Smooth muscle cell (in vitro differentiated cells): ENCODE results near the gene ZMIZ1. TPM values are rescaled to one million over a fixed set of nuclear protein-coding genes. Genes with fewer than 3 reads are reported as not detected.

Source experiments
- DNase-seq: peaks from one replicate; lab custom pipeline; 2025; ENCODE audit not compliant: unreplicated experiment; lab: John Stamatoyannopoulos, UW
- H2AFZ ChIP-seq: fragments of 200-600 bp; sonication (generic); 2 replicates; pipeline ENCODE4 v1.6.0; 2016; ENCODE audit warnings: antibody characterized with exemption, low read depth, mild to moderate bottlenecking
- H3F3A ChIP-seq: fragments of 200-600 bp; sonication (generic); 2 replicates; pipeline ENCODE4 v1.6.0; 2017; ENCODE audit warnings: antibody characterized with exemption, low read depth
- H3K27ac ChIP-seq: fragments of 200-600 bp; sonication (generic); 2 replicates; pipeline ENCODE4 v1.5.1; 2016; ENCODE audit warnings: low read depth, mild to moderate bottlenecking
- H3K27me3 ChIP-seq: fragments of 200-600 bp; sonication (generic); 2 replicates; pipeline ENCODE4 v1.6.1; 2016; ENCODE audit warnings: low read depth, mild to moderate bottlenecking
- H3K36me3 ChIP-seq: fragments of 200-600 bp; sonication (generic); 2 replicates; pipeline ENCODE4 v1.5.1; 2016; ENCODE audit warnings: low read depth
- H3K4me1 ChIP-seq: fragments of 200-600 bp; sonication (generic); 2 replicates; pipeline ENCODE4 v1.5.1; 2016; ENCODE audit warnings: low read depth
- H3K4me2 ChIP-seq: fragments of 200-600 bp; sonication (generic); 2 replicates; pipeline ENCODE4 v1.6.0; 2016; ENCODE audit warnings: mild to moderate bottlenecking
- H3K4me3 ChIP-seq: fragments of 200-600 bp; sonication (generic); 2 replicates; pipeline ENCODE4 v1.5.1; 2016; ENCODE audit warnings: mild to moderate bottlenecking
- H3K79me2 ChIP-seq: fragments of 200-600 bp; sonication (generic); 2 replicates; pipeline ENCODE4 v1.6.0; 2016; ENCODE audit warnings: low read depth, mild to moderate bottlenecking
- H3K9ac ChIP-seq: fragments of 200-600 bp; sonication (generic); 2 replicates; pipeline ENCODE4 v1.6.0; 2016; ENCODE audit warnings: low read depth
- H3K9me3 ChIP-seq: fragments of 200-600 bp; sonication (generic); replicated peaks from 2 replicates; pipeline ENCODE4 v1.5.1; 2016; ENCODE audit warnings: low read depth
- H4K20me1 ChIP-seq: fragments of 200-600 bp; sonication (generic); 2 replicates; pipeline ENCODE4 v1.6.0; 2016; ENCODE audit warnings: low read depth
- CTCF ChIP-seq: fragments of 200-600 bp; sonication (generic); IDR thresholded peaks from 2 replicates; pipeline ENCODE4 v1.5.1; 2017; ENCODE audit warnings: borderline replicate concordance, mild to moderate bottlenecking, antibody characterized with exemption; ENCODE audit not compliant: insufficient read depth, poor library complexity, severe bottlenecking
- WGBS: methylation state at CpG from one replicate; pipeline ENCODE4 v1.1.7; 2016; ENCODE audit warnings: low lambda C conversion rate; 5-methylcytosine and 5-hydroxymethylcytosine counted together
- polyA plus RNA-seq: library from polyadenylated mRNA; unstranded; fragments of >200 nt; fragmentation: Nextera tagmentation; extraction: Ambion mirVana; gene quantifications from 2 replicates; pipeline ENCODE4 v1.2.1, GENCODE V29; 2016
- total RNA-seq: library from RNA; depleted of rRNA; stranded (reverse); fragments of >200 nt; gene quantifications from 2 replicates; pipeline ENCODE4 v1.2.3, GENCODE V29; 2014

Gene ZMIZ1
- total and polyA plus RNA-seq, 2 experiments from 2014 or later, result 24.2 to 31.3 TPM

DNA sequence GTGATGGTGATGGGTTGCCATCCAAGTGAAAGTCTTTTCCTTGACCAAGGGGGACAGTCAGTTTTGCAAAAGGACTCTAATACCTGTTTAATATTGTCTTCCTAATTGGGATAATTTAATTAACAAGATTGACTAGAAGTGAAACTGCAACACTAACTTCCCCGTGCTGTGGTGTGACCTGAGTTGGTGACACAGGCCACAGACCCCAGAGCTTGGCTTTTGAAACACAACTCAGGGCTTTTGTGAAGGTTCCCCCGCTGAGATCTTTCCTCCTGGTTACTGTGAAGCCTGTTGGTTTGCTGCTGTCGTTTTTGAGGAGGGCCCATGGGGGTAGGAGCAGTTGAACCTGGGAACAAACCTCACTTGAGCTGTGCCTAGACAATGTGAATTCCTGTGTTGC is 285.4 kb downstream of the ZMIZ1 start:
- Histone ChIP-seq H3K4me2 (no peak overlapping the region), H2AFZ (no peak overlapping the region), H3K9ac (no peak overlapping the region), H3F3A (no peaks in the 10 kb centered on the region), H4K20me1 (peaks cover 49% of the 10 kb centered on the region), H3K79me2 (no peaks in the 10 kb centered on the region), H3K27ac (no peak overlapping the region), H3K4me1 (no peaks in the 10 kb centered on the region), H3K9me3 (no peaks in the 10 kb centered on the region), H3K36me3 (peaks cover 14% of the 10 kb centered on the region), H3K27me3 (no peaks in the 10 kb centered on the region), H3K4me3 (no peak overlapping the region)
- DNase-seq, result no peak
- no peak for TF ChIP-seq CTCF
- 79% methylated on average over 3 of the region's 3 CpGs for WGBS

- Histone ChIP-seq H3F3A (no peaks in the 10 kb centered on the region), H4K20me1 (peaks cover 45% of the 10 kb centered on the region), H3K4me3 (no peak overlapping the region), H3K4me2 (no peak overlapping the region), H3K4me1 (no peaks in the 10 kb centered on the region), H3K79me2 (no peaks in the 10 kb centered on the region), H2AFZ (no peak overlapping the region), H3K9ac (no peak overlapping the region), H3K36me3 (peaks cover 14% of the 10 kb centered on the region), H3K27ac (no peak overlapping the region), H3K27me3 (no peaks in the 10 kb centered on the region), H3K9me3 (no peaks in the 10 kb centered on the region)
- TF ChIP-seq CTCF, result no peak
- 98% methylated on average over 6 of the region's 6 CpGs for WGBS
- DNase-seq, result no peak
Measured at GRCh38 chr10:79354615-79355014, 285.8 kb downstream of the ZMIZ1 start.

DNA sequence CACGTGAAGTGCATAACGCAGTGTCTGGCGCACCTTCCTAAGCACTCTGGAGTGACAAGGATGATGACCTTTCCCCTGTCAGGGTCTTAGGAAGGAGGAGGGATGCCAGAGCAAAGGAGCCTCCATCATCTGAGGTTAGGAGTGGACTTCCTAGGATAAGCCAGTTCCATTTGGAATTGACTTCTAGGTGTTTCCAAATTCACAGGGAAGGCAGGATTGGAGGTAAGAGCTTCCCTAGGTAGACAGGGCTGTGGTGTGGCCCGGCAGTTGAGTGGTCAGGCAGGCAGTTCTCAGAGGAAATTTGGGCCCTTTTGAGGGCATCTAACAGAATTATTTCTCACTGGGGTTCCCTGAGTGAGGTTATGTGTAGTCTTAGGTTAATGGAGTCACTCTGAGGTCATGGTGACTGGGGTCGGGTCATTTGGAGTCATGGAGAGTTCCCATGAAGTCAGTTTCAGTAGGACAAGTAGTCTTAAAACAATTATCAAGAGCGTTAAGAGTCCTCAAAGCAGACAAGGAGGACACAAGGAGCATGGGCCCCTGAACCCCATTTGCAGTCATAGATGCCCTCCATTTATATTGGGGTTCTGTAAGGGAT is 286.8 kb downstream of the ZMIZ1 start:
- H3K4me1 ChIP-seq, result no peaks in the 10 kb centered on the region
- TF ChIP-seq CTCF, result no peak
- no peak overlapping the region for H2AFZ ChIP-seq
- no peaks in the 10 kb centered on the region for H3K9me3 ChIP-seq
- H3K27ac ChIP-seq, result no peak overlapping the region
- H3K27me3 ChIP-seq, result no peaks in the 10 kb centered on the region
- H3K79me2 ChIP-seq, result no peaks in the 10 kb centered on the region
- H3K4me3 ChIP-seq, result no peak overlapping the region
- peaks cover 14% of the 10 kb centered on the region for H3K36me3 ChIP-seq
- peaks cover 36% of the 10 kb centered on the region for H4K20me1 ChIP-seq
- no peak overlapping the region for H3K9ac ChIP-seq
- H3F3A ChIP-seq, result no peaks in the 10 kb centered on the region
- 90% methylated on average over 6 of the region's 6 CpGs for WGBS
- DNase-seq, result no peak
- H3K4me2 ChIP-seq, result no peak overlapping the region

DNA sequence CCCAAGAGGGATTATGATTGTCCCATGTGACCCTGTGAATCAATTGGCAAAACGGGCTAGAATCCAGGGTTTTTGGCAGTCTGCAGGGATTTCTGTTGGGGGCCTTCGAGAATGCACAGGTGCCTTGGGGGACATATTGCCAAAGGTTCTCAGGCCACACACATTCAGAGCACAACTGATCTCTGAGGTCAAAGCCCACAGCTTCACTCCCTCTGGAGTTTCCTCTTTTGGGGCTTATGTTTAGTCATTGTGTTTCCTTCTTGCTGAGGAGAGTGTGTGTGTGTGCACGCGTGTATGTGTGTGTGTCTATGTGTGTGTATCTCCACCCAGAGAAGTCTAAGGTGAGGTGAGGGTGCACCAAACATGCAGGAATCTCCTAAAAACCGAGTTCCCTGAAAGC is 287.3 kb downstream of the ZMIZ1 start:
- Histone ChIP-seq H3K4me3 (no peak overlapping the region), H3K9me3 (no peaks in the 10 kb centered on the region), H3K4me2 (no peak overlapping the region), H2AFZ (no peak overlapping the region), H3K36me3 (peaks cover 14% of the 10 kb centered on the region), H3K4me1 (no peaks in the 10 kb centered on the region), H3K79me2 (no peaks in the 10 kb centered on the region), H3K27me3 (no peaks in the 10 kb centered on the region), H4K20me1 (peaks cover 30% of the 10 kb centered on the region), H3F3A (no peaks in the 10 kb centered on the region), H3K9ac (no peak overlapping the region), H3K27ac (no peak overlapping the region)
- no peak for DNase-seq
- TF ChIP-seq CTCF, result no peak
- WGBS, result 98% methylated on average over 5 of the region's 5 CpGs
